Activated T-cell treated with anti-CD3 and anti-CD28 coated beads, Interleukin-2, amount 50 U/mL, for 48 hours (primary cell): ENCODE data around the gene MOCOS.

Source experiments
- DNase-seq, 2 experiments: peaks; one replicate each; pipeline ENCODE4 v3.0.0-alpha.2; 2020

Gene MOCOS

DNA sequence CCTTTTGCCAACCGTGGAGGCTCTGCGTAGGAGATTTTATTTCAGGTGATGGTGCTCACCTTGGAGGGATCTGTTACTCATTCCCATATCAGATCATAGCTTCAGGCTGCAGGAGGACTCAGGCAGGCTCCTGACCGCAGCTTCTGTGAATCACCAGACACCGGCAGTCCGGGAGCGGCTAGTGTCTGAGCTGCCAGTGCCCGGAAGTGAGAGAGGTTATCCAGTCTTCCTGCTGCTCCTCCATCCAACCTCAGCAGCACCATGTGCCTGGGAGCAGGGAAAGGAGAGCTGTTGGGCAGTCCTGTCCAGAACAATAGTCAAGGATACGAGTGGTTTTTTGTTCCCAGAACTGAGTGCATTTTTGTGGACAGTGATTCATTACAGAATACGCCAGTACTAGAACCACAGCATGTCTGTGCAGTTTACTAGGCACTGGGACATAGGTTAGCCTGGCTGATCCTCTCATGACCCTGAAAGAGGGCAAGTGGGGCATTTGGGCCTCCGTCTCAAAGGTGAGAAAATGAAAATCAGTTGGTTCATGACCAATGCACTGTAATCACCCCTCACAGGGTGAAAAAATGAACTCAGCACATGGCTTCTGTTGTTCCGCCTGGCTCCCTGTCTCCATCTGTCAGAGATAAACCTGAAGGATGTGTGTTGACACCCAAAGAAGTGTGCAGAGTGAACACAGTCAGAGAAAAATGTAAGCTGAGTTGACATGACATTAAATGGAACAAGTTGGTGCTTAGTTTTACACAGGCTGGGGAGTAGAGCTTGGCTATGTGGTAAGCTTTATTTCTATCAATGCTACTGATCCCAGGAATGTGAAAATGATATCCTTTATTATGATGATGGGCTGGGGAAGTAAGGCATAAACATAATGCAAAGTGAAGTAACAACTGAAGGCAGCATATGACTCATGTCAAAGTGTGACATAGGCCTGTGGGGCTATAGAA is 122.4 kb downstream of the MOCOS start:
- no peak for DNase-seq

- DNase-seq = no peak
Measured at GRCh38 chr18:36311026-36311570, 123.8 kb downstream of the MOCOS start.

DNA sequence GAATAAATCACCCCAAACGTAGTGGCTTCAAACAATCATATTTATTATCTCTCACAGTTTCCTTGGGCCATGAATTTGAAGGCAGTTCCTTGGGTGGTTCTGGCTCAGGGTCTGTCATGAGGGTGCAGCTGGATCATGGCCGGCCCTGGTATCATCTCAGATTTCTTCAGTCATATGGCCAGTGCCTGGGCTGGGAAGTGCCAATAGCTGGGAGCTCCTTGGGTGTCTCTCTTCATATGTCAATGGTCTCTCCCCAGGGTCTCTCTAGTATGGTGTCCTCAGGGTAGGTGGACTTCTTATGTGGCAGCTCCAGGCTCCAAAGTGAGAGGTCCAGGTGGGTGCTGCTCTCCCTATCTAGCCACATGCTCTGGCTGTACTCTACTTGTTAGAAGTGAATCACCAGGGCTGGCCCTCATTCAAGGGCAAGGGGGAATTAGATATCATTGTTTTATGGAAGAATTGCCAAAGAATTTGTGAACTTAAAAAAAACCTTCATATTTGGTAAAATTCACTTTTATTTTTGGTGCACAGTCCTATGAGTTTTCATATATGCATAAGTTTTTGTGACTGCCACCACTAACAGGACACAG is 125.6 kb downstream of the MOCOS start:
- DNase-seq = no peak

DNA sequence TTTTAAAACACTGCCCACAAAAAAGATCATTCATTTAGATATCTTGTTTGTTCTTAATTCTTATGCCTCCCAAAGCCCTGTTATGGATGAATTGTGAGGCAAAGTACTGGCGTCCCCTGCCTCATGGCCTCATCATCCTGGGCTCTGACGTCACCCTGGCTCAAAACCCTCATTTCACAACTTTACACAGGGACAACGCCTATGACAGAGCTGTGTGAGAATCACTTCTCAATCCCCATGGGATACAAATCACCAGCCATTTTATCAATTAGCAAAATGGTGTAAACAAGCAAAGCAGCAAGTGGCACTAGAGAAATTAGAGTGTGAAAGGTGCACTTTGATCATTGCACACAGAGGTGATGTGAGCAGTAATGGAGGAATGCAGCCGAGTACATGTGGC is 126.8 kb downstream of the MOCOS start:
- DNase-seq = no peak

- no peak for DNase-seq
Measured at GRCh38 chr18:36314754-36315153, 127.5 kb downstream of the MOCOS start.

- no peak for DNase-seq
Measured at GRCh38 chr18:36315736-36316135, 128.4 kb downstream of the MOCOS start.

DNA sequence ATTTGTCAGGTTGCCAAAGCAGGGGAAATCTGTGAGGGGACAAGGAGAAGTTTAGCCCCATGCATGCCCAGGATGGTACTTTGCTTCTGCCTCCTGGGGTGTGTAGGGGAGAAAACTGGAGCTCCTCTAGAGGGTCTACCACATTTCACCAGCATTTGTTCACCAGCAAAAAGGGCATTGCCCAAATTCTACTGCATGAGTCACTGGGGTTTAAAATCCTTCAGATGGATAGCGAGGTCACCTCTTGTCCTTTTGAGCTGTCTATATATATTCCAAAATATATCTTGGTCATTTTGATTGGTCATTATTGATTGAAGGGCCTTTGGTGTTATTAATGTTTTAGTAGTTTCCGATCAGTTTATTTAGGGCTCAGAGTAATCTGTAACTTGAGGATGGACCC is 128.9 kb downstream of the MOCOS start:
- no peak for DNase-seq
